DND-41 (cell line): ENCODE results near the gene RPUSD2.

Source experiments
- EZH2 ChIP-seq: IDR thresholded peaks from 3 replicates; pipeline ENCODE4 v1.6.1; 2012; ENCODE audit warnings: borderline replicate concordance, low read depth, mild to moderate bottlenecking, moderate library complexity, low read length, inconsistent platforms; ENCODE audit not compliant: severe bottlenecking
- TF ChIP-seq, protein P1 (sequence below): IDR thresholded peaks from 2 replicates; pipeline ENCODE4 v1.5.1; 2012; ENCODE audit warnings: borderline replicate concordance, low read length, moderate library complexity, mild to moderate bottlenecking; ENCODE audit not compliant: poor library complexity, severe bottlenecking; ENCODE audit errors: extremely low read depth

DNA sequence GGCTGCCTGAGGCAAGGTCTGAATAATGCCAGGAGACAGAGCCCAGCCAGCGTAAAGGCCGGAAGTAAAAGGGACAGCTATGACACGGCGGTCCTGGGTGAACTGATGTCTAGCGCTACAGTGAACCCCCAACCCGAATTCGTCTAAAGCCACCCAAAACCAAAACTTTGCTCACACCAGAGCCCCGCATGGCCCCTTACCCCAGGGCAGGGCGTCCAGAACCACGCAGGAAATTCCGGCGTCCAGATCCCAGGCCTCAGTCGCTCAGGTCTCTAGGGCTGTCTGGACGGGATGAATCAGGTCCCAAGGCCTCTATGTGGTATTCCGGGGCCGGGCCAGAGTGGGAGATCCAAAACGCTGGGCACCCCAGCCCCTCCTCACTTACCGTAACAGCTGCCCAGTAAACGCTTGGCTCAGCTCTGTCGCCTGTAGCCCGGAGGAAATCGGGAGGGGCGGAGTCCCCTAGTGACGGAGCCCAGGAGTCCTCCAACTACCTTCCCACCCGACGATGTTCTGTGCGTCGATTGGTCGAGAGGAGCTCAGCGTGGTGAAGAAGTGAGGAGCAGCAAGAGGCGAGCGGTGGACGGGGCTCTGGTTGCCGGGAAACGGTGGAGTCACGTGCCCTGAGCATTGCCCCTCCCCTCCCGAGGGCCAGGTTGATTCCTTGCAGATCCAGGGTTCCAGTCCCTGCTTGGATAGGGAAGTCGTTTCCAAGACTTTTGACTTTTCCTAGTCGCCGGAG lies 4.3 kb upstream of the RPUSD2 start, which contains the start of gene CCDC32:
- TF ChIP-seq, protein P1, sequence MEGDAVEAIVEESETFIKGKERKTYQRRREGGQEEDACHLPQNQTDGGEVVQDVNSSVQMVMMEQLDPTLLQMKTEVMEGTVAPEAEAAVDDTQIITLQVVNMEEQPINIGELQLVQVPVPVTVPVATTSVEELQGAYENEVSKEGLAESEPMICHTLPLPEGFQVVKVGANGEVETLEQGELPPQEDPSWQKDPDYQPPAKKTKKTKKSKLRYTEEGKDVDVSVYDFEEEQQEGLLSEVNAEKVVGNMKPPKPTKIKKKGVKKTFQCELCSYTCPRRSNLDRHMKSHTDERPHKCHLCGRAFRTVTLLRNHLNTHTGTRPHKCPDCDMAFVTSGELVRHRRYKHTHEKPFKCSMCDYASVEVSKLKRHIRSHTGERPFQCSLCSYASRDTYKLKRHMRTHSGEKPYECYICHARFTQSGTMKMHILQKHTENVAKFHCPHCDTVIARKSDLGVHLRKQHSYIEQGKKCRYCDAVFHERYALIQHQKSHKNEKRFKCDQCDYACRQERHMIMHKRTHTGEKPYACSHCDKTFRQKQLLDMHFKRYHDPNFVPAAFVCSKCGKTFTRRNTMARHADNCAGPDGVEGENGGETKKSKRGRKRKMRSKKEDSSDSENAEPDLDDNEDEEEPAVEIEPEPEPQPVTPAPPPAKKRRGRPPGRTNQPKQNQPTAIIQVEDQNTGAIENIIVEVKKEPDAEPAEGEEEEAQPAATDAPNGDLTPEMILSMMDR: no peak
- no peak for TF ChIP-seq EZH2
